Gastroesophageal sphincter (tissue), 3 donors: Measurements from ENCODE around the gene NPC1.

Source experiments
- POLR2A ChIP-seq, 2 donors: fragments of 450-650 bp; IDR thresholded peaks; one replicate each; pipeline ENCODE4 v1.6.1; 2017; ENCODE audit warnings: antibody characterized with exemption in 2 of 2, mild to moderate bottlenecking in 2 of 2, moderate library complexity in 1 of 2
- TF ChIP-seq, protein P1 (sequence below), 4 experiments: fragments of 200-600 bp in 2 of 4; fragments of 450-650 bp in 2 of 4; sonication (generic) in 1 of 4; IDR thresholded peaks; one replicate each; pipeline ENCODE4 v1.5.1; 2017 to 2019; ENCODE audit warnings: antibody characterized with exemption in 4 of 4, mild to moderate bottlenecking in 2 of 4, moderate library complexity in 2 of 4

GRCh38 chr18:23556145-23556780 is 30.0 kb downstream of the NPC1 start:
- TF ChIP-seq, protein P1, sequence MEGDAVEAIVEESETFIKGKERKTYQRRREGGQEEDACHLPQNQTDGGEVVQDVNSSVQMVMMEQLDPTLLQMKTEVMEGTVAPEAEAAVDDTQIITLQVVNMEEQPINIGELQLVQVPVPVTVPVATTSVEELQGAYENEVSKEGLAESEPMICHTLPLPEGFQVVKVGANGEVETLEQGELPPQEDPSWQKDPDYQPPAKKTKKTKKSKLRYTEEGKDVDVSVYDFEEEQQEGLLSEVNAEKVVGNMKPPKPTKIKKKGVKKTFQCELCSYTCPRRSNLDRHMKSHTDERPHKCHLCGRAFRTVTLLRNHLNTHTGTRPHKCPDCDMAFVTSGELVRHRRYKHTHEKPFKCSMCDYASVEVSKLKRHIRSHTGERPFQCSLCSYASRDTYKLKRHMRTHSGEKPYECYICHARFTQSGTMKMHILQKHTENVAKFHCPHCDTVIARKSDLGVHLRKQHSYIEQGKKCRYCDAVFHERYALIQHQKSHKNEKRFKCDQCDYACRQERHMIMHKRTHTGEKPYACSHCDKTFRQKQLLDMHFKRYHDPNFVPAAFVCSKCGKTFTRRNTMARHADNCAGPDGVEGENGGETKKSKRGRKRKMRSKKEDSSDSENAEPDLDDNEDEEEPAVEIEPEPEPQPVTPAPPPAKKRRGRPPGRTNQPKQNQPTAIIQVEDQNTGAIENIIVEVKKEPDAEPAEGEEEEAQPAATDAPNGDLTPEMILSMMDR (IDR thresholded peaks at IDR 0.05) = no peak
- no peak for TF ChIP-seq POLR2A (IDR thresholded peaks at IDR 0.05)
